ENCODE measurements around the gene RBM8A.
A peak's percentile ranks its signal among the peaks of the same experiment; 100 is the strongest.

Gene RBM8A

GRCh38 chr1:145912128-145912641 is 15.1 kb downstream of the RBM8A start:
- DNase-seq: no peak

GRCh38 chr1:145908653-145909052 is 18.6 kb downstream of the RBM8A start:
- DNase-seq: no peak

DNA sequence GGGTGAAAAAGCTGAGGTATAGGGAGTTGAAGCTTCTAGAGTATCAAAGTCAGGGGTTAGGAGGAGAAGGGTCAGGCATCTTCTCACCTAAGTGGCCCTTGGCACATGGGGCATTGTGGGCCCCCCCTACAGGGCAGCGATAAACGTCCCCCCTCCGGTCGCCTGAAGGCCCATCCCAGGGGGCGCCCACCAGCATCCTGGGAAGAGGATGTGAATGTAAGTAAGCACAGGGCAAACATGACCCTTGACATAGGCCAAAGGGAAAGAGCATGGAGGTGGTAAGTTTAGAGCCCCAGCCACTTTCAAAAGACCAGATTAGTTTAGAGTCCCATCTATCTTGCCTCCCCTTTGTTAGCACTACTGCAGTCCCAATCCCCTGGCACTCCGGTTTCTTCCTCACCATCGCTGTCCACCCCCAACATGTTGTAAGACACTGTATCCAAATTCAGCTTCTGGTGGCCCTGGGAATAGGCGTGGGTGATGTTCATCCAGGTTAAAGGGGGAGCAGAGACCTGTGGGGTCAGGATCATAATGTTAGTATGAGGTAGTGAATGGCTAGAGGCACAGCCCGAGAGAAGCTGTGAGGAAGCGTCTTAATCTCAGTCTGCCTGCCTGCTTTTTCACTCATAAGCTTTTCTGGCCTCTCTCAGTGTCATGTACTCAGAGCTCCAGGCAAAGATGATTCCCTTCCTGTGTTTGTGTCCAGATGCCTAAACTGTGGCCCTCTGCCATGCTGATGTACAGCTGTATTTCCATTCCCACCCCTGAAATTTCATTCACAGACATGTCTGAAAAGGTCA is 20.1 kb downstream of the RBM8A start:
- no peak for DNase-seq

DNA sequence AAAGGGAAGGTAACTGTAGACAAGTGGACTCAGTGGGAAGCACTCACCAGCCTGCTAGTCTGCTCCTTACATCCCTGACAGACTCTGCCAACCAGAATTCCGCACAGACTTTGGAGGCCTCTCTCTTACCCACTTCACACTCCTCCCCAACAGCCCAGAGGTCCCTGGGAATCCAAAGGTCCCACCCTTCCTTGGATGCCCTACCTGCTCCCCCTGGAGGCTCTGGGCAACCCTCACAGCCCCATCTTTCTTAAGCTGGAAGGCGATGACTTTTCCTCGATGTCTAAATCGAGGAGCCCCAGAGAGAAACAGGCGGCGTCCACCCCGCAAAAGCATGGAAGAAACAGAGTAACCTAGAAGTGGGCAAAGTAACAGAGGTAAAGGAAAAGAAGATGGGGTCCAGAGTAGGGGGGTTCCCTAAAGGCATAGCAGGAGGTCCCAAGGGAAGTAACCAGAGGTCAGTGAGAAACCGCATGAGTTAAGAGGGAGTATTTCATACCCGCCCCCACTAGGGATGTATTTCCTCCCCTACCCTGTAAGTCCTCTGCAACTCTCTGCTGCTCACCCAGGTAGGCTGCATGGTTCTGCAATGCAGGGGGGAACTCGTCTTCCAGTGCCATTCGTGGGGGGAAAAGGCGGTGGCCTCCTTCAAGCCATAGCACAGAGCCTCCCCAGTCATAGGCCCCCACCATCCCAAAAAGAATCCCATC is 25.8 kb downstream of the RBM8A start:
- DNase-seq: no peak

DNA sequence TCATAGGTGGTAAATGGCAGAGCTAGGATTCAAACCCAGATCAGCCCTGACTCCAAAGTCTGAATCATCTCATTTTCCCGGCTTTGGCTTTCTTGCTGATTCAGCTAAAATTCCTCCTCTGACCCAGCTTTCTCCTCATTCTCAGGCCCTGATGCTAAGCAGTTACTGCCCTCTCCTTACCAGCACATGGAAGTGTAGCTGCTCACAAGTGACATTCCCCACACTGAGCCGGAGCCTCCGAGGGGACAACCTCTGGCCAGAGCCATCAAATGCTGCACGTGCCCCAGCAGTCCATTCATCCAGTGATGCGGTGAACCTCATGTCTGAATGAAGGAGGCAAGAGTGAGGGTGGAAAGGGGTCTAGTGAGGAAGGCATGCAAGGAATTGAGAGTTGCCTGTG is 28.5 kb downstream of the RBM8A start:
- no peak for DNase-seq

GRCh38 chr1:145897969-145898368 is 29.3 kb downstream of the RBM8A start:
- DNase-seq: no peak

- no peak for DNase-seq
Observed at GRCh38 chr1:145895471-145895870, 31.8 kb downstream of the RBM8A start.

DNA sequence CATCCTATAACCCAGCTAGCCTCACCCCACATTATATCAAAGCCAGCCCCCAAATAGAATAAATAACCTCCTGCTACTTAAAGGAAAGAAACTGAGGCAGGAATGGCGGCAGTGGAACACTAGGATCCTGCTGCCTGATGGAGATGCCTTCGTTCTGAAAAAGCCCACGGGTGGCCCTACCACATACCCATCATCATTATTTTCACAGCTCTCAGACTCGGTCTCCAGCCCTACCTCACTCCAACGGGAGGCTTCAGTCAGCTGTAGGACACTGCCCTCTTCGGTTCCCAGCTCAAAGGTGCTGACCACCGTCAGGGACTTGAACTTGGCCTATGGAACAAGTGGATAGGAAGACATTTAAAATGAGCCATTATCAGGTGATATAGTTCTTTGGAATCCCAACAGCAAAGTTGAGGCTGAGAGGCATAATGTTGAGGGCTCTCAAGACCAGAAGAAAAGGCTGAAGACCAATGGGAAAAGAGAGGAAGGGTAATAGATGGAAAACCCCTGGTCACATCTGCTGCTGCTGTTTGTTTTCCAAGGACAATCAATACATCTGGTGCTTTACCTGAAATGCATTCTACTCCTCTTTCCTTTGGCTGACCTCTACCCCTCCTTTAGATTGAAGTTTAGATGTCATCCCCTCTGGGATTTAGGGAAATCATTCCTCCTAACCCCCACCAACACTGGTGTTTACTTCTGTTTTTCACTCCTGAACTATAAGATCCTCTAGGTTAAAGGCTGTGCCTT is 33.8 kb downstream of the RBM8A start:
- DNase-seq: no peak

- no peak for DNase-seq
Observed at GRCh38 chr1:145892486-145893087, 34.7 kb downstream of the RBM8A start.

GRCh38 chr1:145891587-145892485 is 35.4 kb downstream of the RBM8A start:
- DNase-seq: peak; percentile 22

DNA sequence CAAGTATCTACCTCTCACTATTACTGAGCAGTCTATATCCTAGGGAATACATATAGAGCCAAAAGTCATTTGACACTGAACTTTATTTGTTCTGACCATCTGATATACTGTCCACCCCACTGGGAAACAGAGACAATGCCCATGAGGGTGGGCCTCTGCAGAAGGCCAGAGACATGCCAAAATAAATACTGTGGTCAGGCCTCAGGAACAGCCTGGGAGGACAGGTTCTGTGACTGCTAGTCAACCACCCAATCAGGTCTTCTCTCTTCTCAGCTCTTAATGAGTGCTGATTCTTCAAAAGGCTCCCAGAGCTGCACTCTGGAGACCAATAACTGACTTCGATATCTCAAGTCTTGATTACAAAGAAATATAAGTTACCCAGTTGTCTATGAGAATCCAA is 36.1 kb downstream of the RBM8A start:
- DNase-seq: no peak

GRCh38 chr1:145889722-145890121 is 37.6 kb downstream of the RBM8A start:
- DNase-seq: no peak

- DNase-seq: no peak
Observed at GRCh38 chr1:145887631-145888030, 39.7 kb downstream of the RBM8A start.

DNA sequence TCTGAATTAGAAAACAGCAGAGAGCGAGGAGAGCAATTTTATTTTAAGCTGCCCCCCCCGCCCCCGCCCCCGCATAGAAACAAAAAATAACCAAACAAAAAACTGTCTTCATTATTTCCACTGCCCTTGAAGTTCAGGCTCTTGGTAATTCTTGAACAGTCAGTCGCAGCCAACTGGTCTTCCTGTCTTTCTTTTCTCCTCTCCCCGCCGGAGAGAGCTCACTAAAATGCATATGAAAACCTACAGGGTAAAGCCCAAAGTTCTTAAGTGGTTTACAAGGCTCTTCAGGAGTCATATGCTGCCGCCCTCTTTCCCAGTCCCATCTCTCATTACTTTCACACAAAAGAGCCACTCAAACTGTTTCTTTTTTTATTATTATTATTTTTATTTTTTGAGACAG is 40.5 kb downstream of the RBM8A start:
- DNase-seq: no peak

DNA sequence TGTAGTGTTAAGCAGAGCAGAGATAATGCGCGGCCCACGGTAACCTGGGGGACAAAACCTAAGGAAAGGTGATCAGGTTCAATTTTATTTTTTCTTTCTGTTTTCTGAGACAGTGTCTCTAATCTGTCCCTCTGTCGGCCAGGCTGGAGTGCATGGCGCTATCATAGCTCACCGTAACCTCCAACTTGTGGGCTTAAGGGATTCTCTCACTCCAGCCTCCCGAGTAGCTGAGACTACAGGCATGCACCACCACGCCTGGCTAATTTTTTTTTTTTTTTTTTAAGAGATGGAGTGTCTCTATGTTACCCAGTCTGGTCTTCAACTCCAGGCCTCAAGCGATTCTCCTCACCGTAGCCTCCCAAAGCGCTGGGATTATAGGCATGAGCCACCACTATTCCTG is 40.9 kb downstream of the RBM8A start:
- no peak for DNase-seq

GRCh38 chr1:145885738-145886287 is 41.5 kb downstream of the RBM8A start, which contains the start of gene ANKRD35:
TSS of gene ANKRD35 (minus strand) at chr1:145885866. CDS start at chr1:145885758, 108 bp downstream.
- DNase-seq: peak; percentile 24

- DNase-seq: no peak
Observed at GRCh38 chr1:145884675-145885074, 42.6 kb downstream of the RBM8A start.

DNA sequence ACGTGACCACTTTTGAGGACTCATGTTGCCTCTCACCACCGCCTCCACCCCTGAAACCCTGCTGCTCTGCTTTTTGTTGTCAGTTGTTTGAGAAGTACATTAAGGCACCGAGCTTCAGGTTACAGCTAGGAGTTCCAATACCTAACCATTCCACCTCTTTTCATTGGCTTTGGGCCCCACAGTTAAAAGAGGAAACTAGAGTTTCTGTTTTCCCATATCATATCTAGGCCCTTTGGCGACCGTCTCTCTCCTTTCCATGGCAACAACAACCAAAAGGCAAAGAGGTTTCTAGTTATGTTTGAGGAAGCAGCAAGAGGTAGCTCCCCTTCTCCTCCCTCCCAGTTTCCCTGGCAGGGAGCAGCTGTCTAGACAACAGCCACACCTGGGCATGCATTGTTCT is 47.5 kb downstream of the RBM8A start:
- DNase-seq: no peak

- no peak for DNase-seq
Observed at GRCh38 chr1:145878724-145879123, 48.6 kb downstream of the RBM8A start.

- DNase-seq: no peak
Observed at GRCh38 chr1:145877923-145878486, 49.3 kb downstream of the RBM8A start.

GRCh38 chr1:145874646-145875045 is 52.6 kb downstream of the RBM8A start:
- no peak for DNase-seq

Measured in NK-92 treated with Interleukin-12 subunit alpha and Interleukin-12 subunit beta, amount 100 ng/mL, for 24 hours (cell line).